Measurements from ENCODE around the gene FLVCR1. TPM values are rescaled to one million over a fixed set of nuclear protein-coding genes. Genes with fewer than 3 reads are reported as not detected.
A peak's percentile ranks its signal among the peaks of the same experiment; 100 is the strongest.

FLVCR1 gene
- total RNA-seq, 2 donors from 2014 or later = 47.3 to 49.2 TPM

- Mint-ChIP-seq H3K9me3 (no peaks in the 10 kb centered on the region), H3K27ac (peak overlapping the region; percentile 41), H3K36me3 (ENCODE audit: low read depth) (peaks cover 4% of the 10 kb centered on the region), H3K4me1 (peaks cover 42% of the 10 kb centered on the region), H3K4me3 (peak overlapping the region; percentile 35), H3K27me3 (ENCODE audit: insufficient read depth) (no peaks in the 10 kb centered on the region)
- H3K9ac ChIP-seq (ENCODE audit: extremely low read depth, low read length, poor library complexity, severe bottlenecking) = no peak overlapping the region
- WGBS, 2 experiments (ENCODE audit: insufficient coverage in 1 of 2, insufficient read length in 1 of 2) = 60 to 69% methylated on average over 5 to 9 of the region's 9 CpGs
- H3K36me3 ChIP-seq (ENCODE audit: control insufficient read depth, insufficient read depth, low read length) = no peaks in the 10 kb centered on the region
- no peaks in the 10 kb centered on the region for H3K27me3 ChIP-seq (ENCODE audit: control insufficient read depth, insufficient read depth, low read length, poor library complexity, severe bottlenecking)
- DNase-seq = no peak
- H3K27ac ChIP-seq (ENCODE audit: low read depth, low read length) = peak overlapping the region; percentile 58
- H3K4me3 ChIP-seq (ENCODE audit: low read length) = no peak overlapping the region
- H3K4me1 ChIP-seq (ENCODE audit: control insufficient read depth, insufficient read depth, low read length) = peaks cover 8% of the 10 kb centered on the region
- H3K9me3 ChIP-seq (ENCODE audit: control insufficient read depth, low read length) = no peaks in the 10 kb centered on the region
- TF ChIP-seq CTCF (conservative IDR thresholded peaks at IDR 0.05) = no peak
Observed at GRCh38 chr1:212917134-212917485, 59.0 kb downstream of the FLVCR1 start.

- no peak overlapping the region for H3K9ac ChIP-seq (ENCODE audit: extremely low read depth, low read length, poor library complexity, severe bottlenecking)
- peaks cover 41% of the 10 kb centered on the region for H3K4me1 Mint-ChIP-seq
- H3K27ac Mint-ChIP-seq = no peak overlapping the region
- peaks cover 8% of the 10 kb centered on the region for H3K4me1 ChIP-seq (ENCODE audit: control insufficient read depth, insufficient read depth, low read length)
- no peaks in the 10 kb centered on the region for H3K9me3 Mint-ChIP-seq
- TF ChIP-seq CTCF (conservative IDR thresholded peaks at IDR 0.05) = no peak
- H3K27me3 ChIP-seq (ENCODE audit: control insufficient read depth, insufficient read depth, low read length, poor library complexity, severe bottlenecking) = no peaks in the 10 kb centered on the region
- H3K27ac ChIP-seq (ENCODE audit: low read depth, low read length) = no peak overlapping the region
- H3K4me3 ChIP-seq (ENCODE audit: low read length) = no peak overlapping the region
- DNase-seq = peak; percentile 44
- H3K36me3 Mint-ChIP-seq (ENCODE audit: low read depth) = peaks cover 4% of the 10 kb centered on the region
- H3K36me3 ChIP-seq (ENCODE audit: control insufficient read depth, insufficient read depth, low read length) = no peaks in the 10 kb centered on the region
- H3K9me3 ChIP-seq (ENCODE audit: control insufficient read depth, low read length) = no peaks in the 10 kb centered on the region
- WGBS, 2 experiments (ENCODE audit: insufficient coverage in 1 of 2, insufficient read length in 1 of 2) = 80 to 90% methylated on average over 1 to 5 of the region's 5 CpGs
- no peaks in the 10 kb centered on the region for H3K27me3 Mint-ChIP-seq (ENCODE audit: insufficient read depth)
- H3K4me3 Mint-ChIP-seq = peak overlapping the region; percentile 15
Observed at GRCh38 chr1:212917858-212918257, 59.8 kb downstream of the FLVCR1 start.

- peaks cover 31% of the 10 kb centered on the region for H3K4me1 Mint-ChIP-seq
- Histone ChIP-seq H3K9me3 (ENCODE audit: control insufficient read depth, low read length) (no peaks in the 10 kb centered on the region), H3K4me1 (ENCODE audit: control insufficient read depth, insufficient read depth, low read length) (peaks cover 8% of the 10 kb centered on the region), H3K27me3 (ENCODE audit: control insufficient read depth, insufficient read depth, low read length, poor library complexity, severe bottlenecking) (no peaks in the 10 kb centered on the region), H3K9ac (ENCODE audit: extremely low read depth, low read length, poor library complexity, severe bottlenecking) (no peak overlapping the region), H3K27ac (ENCODE audit: low read depth, low read length) (no peak overlapping the region), H3K4me3 (ENCODE audit: low read length) (no peak overlapping the region), H3K36me3 (ENCODE audit: control insufficient read depth, insufficient read depth, low read length) (no peaks in the 10 kb centered on the region)
- H3K27ac Mint-ChIP-seq = no peak overlapping the region
- peak; percentile 38 for DNase-seq
- no peak for TF ChIP-seq CTCF (conservative IDR thresholded peaks at IDR 0.05)
- H3K27me3 Mint-ChIP-seq (ENCODE audit: insufficient read depth) = no peaks in the 10 kb centered on the region
- WGBS, 2 experiments (ENCODE audit: insufficient coverage in 1 of 2, insufficient read length in 1 of 2) = 80% methylated on average over 2 of the region's 2 CpGs; no CpG with 5 or more reads in 1 of the 2 experiments
- H3K9me3 Mint-ChIP-seq = no peaks in the 10 kb centered on the region
- H3K4me3 Mint-ChIP-seq = no peak overlapping the region
- peaks cover 4% of the 10 kb centered on the region for H3K36me3 Mint-ChIP-seq (ENCODE audit: low read depth)
Observed at GRCh38 chr1:212918824-212919223, 60.7 kb downstream of the FLVCR1 start.
